SK-N-SH treated with all-trans-retinoic acid at 6 μM for 48 hours (cell line): Measurements from ENCODE around the gene VAMP1.
A peak's percentile ranks its signal among the peaks of the same experiment; 100 is the strongest.

ENCODE experiments used
- ATAC-seq: fragments of 200-7000 bp; cut with Tn5 transposase; 3 replicates; pipeline ENCODE4 v1.9.1; 2020; ENCODE audit warnings: mild to moderate bottlenecking, moderate library complexity
- BACH2 ChIP-seq: fragments of 250-450 bp; sonication (Bioruptor Pico); IDR thresholded peaks from 2 replicates; pipeline ENCODE4 v1.9.0; 2021; ENCODE audit warnings: mild to moderate bottlenecking, borderline replicate concordance
- CSDC2 ChIP-seq: fragments of 250-450 bp; sonication (Bioruptor Pico); IDR thresholded peaks from 2 replicates; pipeline ENCODE4 v1.5.0; 2020; ENCODE audit warnings: mild to moderate bottlenecking, moderate library complexity
- ESRRG ChIP-seq: fragments of 250-450 bp; sonication (Bioruptor Pico); IDR thresholded peaks from 2 replicates; pipeline ENCODE4 v1.6.1; 2021; ENCODE audit warnings: mild to moderate bottlenecking
- ISL1 ChIP-seq: fragments of 250-450 bp; sonication (Bioruptor Pico); IDR thresholded peaks from 2 replicates; pipeline ENCODE4 v2.1.2; 2022; ENCODE audit warnings: mild to moderate bottlenecking, moderate library complexity
- OSR1 ChIP-seq: fragments of 250-450 bp; sonication (Bioruptor Pico); IDR thresholded peaks from 2 replicates; pipeline ENCODE4 v1.8.0; 2022; ENCODE audit warnings: moderate library complexity, mild to moderate bottlenecking, inconsistent platforms
- POU6F1 ChIP-seq: fragments of 250-450 bp; sonication (Bioruptor Pico); IDR thresholded peaks from 2 replicates; pipeline ENCODE4 v1.8.0; 2021; ENCODE audit warnings: low read depth, mild to moderate bottlenecking, moderate library complexity, borderline replicate concordance
- PPARA ChIP-seq: fragments of 250-450 bp; sonication (Bioruptor Pico); IDR thresholded peaks from 2 replicates; pipeline ENCODE4 v1.5.0; 2020; ENCODE audit warnings: mild to moderate bottlenecking, borderline replicate concordance
- TCF4 ChIP-seq: fragments of 250-450 bp; sonication (Bioruptor Pico); IDR thresholded peaks from 2 replicates; pipeline ENCODE4 v1.8.0; 2021; ENCODE audit warnings: mild to moderate bottlenecking, moderate library complexity, borderline replicate concordance
- TOX ChIP-seq: fragments of 250-450 bp; sonication (Bioruptor Pico); IDR thresholded peaks from 2 replicates; pipeline ENCODE4 v1.8.0; 2021; ENCODE audit warnings: mild to moderate bottlenecking, moderate library complexity, borderline replicate concordance
- ZC3H10 ChIP-seq: fragments of 250-450 bp; sonication (Bioruptor Pico); IDR thresholded peaks from 2 replicates; pipeline ENCODE4 v1.5.1; 2021; ENCODE audit warnings: mild to moderate bottlenecking, moderate library complexity
- ZFP3 ChIP-seq: fragments of 250-450 bp; sonication (Bioruptor Pico); IDR thresholded peaks from 2 replicates; pipeline ENCODE4 v1.5.0; 2020; ENCODE audit warnings: mild to moderate bottlenecking, moderate library complexity
- ZFP30 ChIP-seq: fragments of 450-650 bp; formaldehyde crosslinking; IDR thresholded peaks from 2 replicates; pipeline ENCODE4 v1.5.0; 2022; ENCODE audit warnings: mild to moderate bottlenecking, moderate library complexity
- ZNF565 ChIP-seq: fragments of 450-650 bp; formaldehyde crosslinking; conservative IDR thresholded peaks from 2 replicates; pipeline ENCODE4 v1.5.0; 2020; ENCODE audit warnings: low read depth, mild to moderate bottlenecking, moderate library complexity
- ZNF70 ChIP-seq: fragments of 450-650 bp; formaldehyde crosslinking; IDR thresholded peaks from 2 replicates; pipeline ENCODE4 v1.5.0; 2020; ENCODE audit warnings: mild to moderate bottlenecking, moderate library complexity
- ZNF8 ChIP-seq: fragments of 450-650 bp; formaldehyde crosslinking; IDR thresholded peaks from 2 replicates; pipeline ENCODE4 v1.5.0; 2020; ENCODE audit warnings: mild to moderate bottlenecking, moderate library complexity
- TF ChIP-seq, protein P1 (sequence below): fragments of 250-450 bp; sonication (Bioruptor Pico); IDR thresholded peaks from 2 replicates; pipeline ENCODE4 v1.8.0; 2020; ENCODE audit warnings: mild to moderate bottlenecking, moderate library complexity, borderline replicate concordance
- TF ChIP-seq, protein P2 (sequence below): fragments of 250-450 bp; sonication (Bioruptor Pico); IDR thresholded peaks from 2 replicates; pipeline ENCODE4 v1.5.0; 2020; ENCODE audit warnings: mild to moderate bottlenecking, moderate library complexity
- TF ChIP-seq, protein P3 (sequence below): fragments of 250-450 bp; sonication (Bioruptor Pico); IDR thresholded peaks from 2 replicates; pipeline ENCODE4 v1.5.1; 2020; ENCODE audit warnings: low read depth, mild to moderate bottlenecking, moderate library complexity

Gene VAMP1, protein sequence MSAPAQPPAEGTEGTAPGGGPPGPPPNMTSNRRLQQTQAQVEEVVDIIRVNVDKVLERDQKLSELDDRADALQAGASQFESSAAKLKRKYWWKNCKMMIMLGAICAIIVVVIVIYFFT

DNA sequence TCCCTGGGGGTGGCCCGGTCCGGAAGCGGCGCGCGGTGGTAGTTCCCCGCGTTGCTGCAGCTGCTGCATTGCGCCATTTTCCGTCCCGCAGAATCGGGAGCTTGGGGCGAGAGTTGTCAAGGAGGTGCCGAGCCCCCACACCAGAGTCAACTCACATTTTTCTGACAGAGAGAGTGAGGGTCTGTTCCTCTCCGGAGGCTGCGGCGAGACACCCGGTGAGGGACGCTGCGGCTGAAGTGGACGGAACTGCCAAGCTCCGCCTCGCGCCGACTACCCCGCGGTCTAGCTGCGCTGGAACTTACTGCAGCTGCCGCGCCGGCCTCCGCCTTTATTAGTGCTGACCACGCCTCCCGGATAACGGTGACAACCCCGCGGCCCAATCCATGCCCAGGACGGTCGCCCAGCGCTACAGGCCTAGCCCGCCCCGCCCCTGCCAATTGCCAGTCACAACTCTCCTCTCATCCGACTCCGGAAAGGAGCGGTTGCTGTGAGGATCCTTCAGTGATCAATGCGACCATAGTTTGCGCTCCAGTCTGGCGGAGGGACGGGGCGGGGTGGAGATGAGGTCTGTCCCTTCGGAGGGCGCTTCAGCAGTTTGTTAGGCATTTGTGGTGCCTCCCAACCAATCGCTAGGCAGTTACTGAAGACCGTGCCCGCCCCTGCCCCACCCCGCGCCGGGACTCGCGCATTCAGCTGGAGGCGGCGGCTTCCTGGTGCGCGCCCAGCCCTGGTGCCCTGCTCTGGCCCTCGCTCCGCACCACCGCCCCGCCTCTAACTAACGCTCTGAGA lies at the start of gene VAMP1:
TSS of gene VAMP1 (minus strand) at position 303 of the 789 bp plus-strand sequence. CDS start at position 157, 146 bp downstream.
- ATAC-seq, result peak; percentile 96
- TF ChIP-seq, protein P1, sequence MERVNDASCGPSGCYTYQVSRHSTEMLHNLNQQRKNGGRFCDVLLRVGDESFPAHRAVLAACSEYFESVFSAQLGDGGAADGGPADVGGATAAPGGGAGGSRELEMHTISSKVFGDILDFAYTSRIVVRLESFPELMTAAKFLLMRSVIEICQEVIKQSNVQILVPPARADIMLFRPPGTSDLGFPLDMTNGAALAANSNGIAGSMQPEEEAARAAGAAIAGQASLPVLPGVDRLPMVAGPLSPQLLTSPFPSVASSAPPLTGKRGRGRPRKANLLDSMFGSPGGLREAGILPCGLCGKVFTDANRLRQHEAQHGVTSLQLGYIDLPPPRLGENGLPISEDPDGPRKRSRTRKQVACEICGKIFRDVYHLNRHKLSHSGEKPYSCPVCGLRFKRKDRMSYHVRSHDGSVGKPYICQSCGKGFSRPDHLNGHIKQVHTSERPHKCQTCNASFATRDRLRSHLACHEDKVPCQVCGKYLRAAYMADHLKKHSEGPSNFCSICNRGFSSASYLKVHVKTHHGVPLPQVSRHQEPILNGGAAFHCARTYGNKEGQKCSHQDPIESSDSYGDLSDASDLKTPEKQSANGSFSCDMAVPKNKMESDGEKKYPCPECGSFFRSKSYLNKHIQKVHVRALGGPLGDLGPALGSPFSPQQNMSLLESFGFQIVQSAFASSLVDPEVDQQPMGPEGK, result peak; percentile 43; the same call in 1 of the 2 replicates
- no peak for TF ChIP-seq ZNF70 (CRISPR knock-in tag)
- TF ChIP-seq TOX (CRISPR knock-in tag), result 0 out of 2 replicates have a peak, but pooled peaks have one; percentile 9
- TF ChIP-seq, all 23 proteins: peak for 2

GRCh38 chr12:6520186-6520585 lies 49.7 kb upstream of the VAMP1 start:
- no peak for ATAC-seq

GRCh38 chr12:6508087-6508486 lies 37.6 kb upstream of the VAMP1 start:
- no peak for ATAC-seq
- no peak for TF ChIP-seq ZC3H10 (CRISPR knock-in tag)
- no peak for TF ChIP-seq ZNF8 (CRISPR knock-in tag)
- TF ChIP-seq, protein P1, result no peak
- TF ChIP-seq ESRRG (CRISPR knock-in tag), result no peak
- no peak for TF ChIP-seq CSDC2 (CRISPR knock-in tag)
- no peak for TF ChIP-seq ISL1 (CRISPR knock-in tag)
- no peak for TF ChIP-seq POU6F1 (CRISPR knock-in tag)
- no peak for TF ChIP-seq ZFP3
- TF ChIP-seq, protein P2, sequence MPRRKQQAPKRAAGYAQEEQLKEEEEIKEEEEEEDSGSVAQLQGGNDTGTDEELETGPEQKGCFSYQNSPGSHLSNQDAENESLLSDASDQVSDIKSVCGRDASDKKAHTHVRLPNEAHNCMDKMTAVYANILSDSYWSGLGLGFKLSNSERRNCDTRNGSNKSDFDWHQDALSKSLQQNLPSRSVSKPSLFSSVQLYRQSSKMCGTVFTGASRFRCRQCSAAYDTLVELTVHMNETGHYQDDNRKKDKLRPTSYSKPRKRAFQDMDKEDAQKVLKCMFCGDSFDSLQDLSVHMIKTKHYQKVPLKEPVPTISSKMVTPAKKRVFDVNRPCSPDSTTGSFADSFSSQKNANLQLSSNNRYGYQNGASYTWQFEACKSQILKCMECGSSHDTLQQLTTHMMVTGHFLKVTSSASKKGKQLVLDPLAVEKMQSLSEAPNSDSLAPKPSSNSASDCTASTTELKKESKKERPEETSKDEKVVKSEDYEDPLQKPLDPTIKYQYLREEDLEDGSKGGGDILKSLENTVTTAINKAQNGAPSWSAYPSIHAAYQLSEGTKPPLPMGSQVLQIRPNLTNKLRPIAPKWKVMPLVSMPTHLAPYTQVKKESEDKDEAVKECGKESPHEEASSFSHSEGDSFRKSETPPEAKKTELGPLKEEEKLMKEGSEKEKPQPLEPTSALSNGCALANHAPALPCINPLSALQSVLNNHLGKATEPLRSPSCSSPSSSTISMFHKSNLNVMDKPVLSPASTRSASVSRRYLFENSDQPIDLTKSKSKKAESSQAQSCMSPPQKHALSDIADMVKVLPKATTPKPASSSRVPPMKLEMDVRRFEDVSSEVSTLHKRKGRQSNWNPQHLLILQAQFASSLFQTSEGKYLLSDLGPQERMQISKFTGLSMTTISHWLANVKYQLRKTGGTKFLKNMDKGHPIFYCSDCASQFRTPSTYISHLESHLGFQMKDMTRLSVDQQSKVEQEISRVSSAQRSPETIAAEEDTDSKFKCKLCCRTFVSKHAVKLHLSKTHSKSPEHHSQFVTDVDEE (CRISPR knock-in tag), result no peak
- no peak for TF ChIP-seq PPARA

More at GRCh38 chr12:6520186-6520585, 49.7 kb upstream of the VAMP1 start:
- TF ChIP-seq CSDC2 (CRISPR knock-in tag) (no peak), OSR1 (no peak), TOX (CRISPR knock-in tag) (no peak), ZFP3 (no peak), ZNF565 (no peak), ISL1 (CRISPR knock-in tag) (no peak), POU6F1 (CRISPR knock-in tag) (no peak), TCF4 (no peak), PPARA (no peak), ZFP30 (CRISPR knock-in tag) (no peak), ZNF70 (CRISPR knock-in tag) (no peak), BACH2 (no peak), ZC3H10 (CRISPR knock-in tag) (no peak), ZNF8 (CRISPR knock-in tag) (no peak)
- TF ChIP-seq, protein P3, sequence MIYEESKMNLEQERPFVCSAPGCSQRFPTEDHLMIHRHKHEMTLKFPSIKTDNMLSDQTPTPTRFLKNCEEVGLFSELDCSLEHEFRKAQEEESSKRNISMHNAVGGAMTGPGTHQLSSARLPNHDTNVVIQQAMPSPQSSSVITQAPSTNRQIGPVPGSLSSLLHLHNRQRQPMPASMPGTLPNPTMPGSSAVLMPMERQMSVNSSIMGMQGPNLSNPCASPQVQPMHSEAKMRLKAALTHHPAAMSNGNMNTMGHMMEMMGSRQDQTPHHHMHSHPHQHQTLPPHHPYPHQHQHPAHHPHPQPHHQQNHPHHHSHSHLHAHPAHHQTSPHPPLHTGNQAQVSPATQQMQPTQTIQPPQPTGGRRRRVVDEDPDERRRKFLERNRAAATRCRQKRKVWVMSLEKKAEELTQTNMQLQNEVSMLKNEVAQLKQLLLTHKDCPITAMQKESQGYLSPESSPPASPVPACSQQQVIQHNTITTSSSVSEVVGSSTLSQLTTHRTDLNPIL, result no peak
- TF ChIP-seq, protein P2 (CRISPR knock-in tag), result no peak
